OCI-LY1 (cell line): Measurements from ENCODE around the gene RADIL.
"Not testable (repeated sequence)": the region's sequence is repeated elsewhere in the genome, so short reads cannot be mapped to it uniquely, and the experiment has no call there.

Source experiments
- H2AFZ ChIP-seq: fragments of 200-600 bp; sonication (generic), shearing (Covaris generic); 2 replicates; pipeline ENCODE4 v1.6.0; 2014; ENCODE audit warnings: antibody characterized with exemption, mild to moderate bottlenecking, low read length
- H3F3A ChIP-seq: fragments of 200-600 bp; sonication (generic), shearing (Covaris generic); 2 replicates; pipeline ENCODE4 v1.6.0; 2014; ENCODE audit warnings: mild to moderate bottlenecking, antibody characterized with exemption, low read length, moderate library complexity; ENCODE audit not compliant: insufficient read depth
- H3K27ac ChIP-seq: fragments of 200-600 bp; sonication (generic); 2 replicates; pipeline ENCODE4 v1.5.1; 2014; ENCODE audit warnings: low read length, mixed run types, mild to moderate bottlenecking, low read depth; ENCODE audit not compliant: poor library complexity, severe bottlenecking
- H3K27me3 ChIP-seq: fragments of 200-600 bp; sonication (generic); 2 replicates; pipeline ENCODE4 v1.6.0; 2014; ENCODE audit warnings: antibody characterized with exemption, mild to moderate bottlenecking, low read length, moderate library complexity; ENCODE audit not compliant: insufficient read depth
- H3K36me3 ChIP-seq: fragments of 200-600 bp; sonication (generic); 2 replicates; pipeline ENCODE4 v1.6.1; 2014; ENCODE audit warnings: mild to moderate bottlenecking, antibody characterized with exemption, low read length, moderate library complexity, mixed read lengths; ENCODE audit not compliant: insufficient read depth
- H3K4me1 ChIP-seq: fragments of 200-600 bp; sonication (generic); 2 replicates; pipeline ENCODE4 v1.5.1; 2014; ENCODE audit warnings: mild to moderate bottlenecking, low read length, moderate library complexity; ENCODE audit not compliant: insufficient read depth, severe bottlenecking
- H3K4me2 ChIP-seq: fragments of 200-600 bp; sonication (generic), shearing (Covaris generic); 2 replicates; pipeline ENCODE4 v1.6.1; 2014; ENCODE audit warnings: low read length
- H3K4me3 ChIP-seq: fragments of 200-600 bp; sonication (generic); 2 replicates; pipeline ENCODE4 v1.5.1; 2014; ENCODE audit warnings: low read length, low read depth, mild to moderate bottlenecking, mixed read lengths; ENCODE audit not compliant: poor library complexity, severe bottlenecking
- H3K79me2 ChIP-seq: fragments of 200-600 bp; shearing (Covaris generic); 2 replicates; pipeline ENCODE4 v1.6.1; 2016; ENCODE audit warnings: mixed run types, low read length, mixed read lengths; ENCODE audit not compliant: insufficient read depth
- H3K9ac ChIP-seq: fragments of 200-600 bp; sonication (generic), shearing (Covaris generic); 2 replicates; pipeline ENCODE4 v1.6.1; 2014; ENCODE audit warnings: mild to moderate bottlenecking, low read length, mixed read lengths
- H3K9me2 ChIP-seq: fragments of 200-600 bp; sonication (generic), shearing (Covaris generic); 2 replicates; pipeline ENCODE4 v1.6.1; 2014; ENCODE audit warnings: low read depth, mild to moderate bottlenecking, low read length, mixed read lengths
- H3K9me3 ChIP-seq: fragments of 200-600 bp; shearing (Covaris generic); 2 replicates; pipeline ENCODE4 v1.6.1; 2014; ENCODE audit warnings: low read length, mixed read lengths
- H4K20me1 ChIP-seq: fragments of 200-600 bp; sonication (generic), shearing (Covaris generic); 2 replicates; pipeline ENCODE4 v1.6.0; 2016; ENCODE audit warnings: mild to moderate bottlenecking, low read length; ENCODE audit not compliant: insufficient read depth
- EZH2 ChIP-seq: fragments of 200-600 bp; sonication (generic), shearing (Covaris generic); IDR thresholded peaks from 2 replicates; pipeline ENCODE4 v1.8.0; 2017; ENCODE audit warnings: borderline replicate concordance, mixed run types, mild to moderate bottlenecking, antibody characterized with exemption, low read length, moderate library complexity, mixed read lengths
- TF ChIP-seq, protein P1 (sequence below): fragments of 200-600 bp; sonication (generic), shearing (Covaris generic); IDR thresholded peaks from 2 replicates; pipeline ENCODE4 v1.5.1; 2017; ENCODE audit warnings: mild to moderate bottlenecking, antibody characterized with exemption, low read length, moderate library complexity, mixed read lengths

The RADIL gene

DNA sequence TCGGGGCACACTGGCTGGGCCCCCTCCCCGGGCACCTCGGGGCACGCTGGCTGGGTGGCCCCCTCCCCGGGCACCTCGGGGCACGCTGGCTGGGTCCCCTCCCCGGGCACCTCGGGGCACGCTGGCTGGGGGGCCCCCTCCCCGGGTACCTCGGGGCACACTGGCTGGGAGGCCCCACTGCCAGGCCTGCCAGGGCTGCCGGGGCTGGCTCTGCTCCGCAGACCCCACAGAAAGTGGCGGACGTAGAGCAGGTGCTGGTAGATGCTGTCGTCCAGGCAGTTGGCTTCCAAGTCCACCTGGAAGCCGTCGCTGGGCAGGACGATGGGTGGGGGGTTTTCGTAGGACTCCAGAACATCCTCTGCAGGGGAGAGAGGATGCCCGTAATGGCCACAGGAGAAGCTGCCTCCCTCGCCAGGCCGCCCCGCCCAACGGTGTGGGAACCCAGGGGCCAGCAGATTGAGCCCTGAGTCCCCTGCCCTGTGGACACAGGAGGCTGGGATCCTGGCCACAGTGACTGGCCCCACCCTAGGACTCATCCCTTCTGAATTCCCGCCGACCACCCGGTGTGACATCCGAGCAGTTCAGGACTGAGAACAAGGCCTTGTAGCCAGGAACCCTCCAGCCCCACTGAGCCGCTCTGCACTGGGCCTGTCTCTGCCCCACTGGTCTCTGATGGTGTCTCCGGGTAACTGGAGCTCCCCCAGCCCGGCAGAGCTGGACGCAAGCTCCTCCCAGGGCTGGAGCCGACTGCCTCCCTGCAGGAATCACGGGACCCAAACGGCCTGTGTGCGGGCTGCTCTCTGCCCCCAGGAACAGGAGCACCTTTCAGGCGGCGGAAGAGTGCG lies 79.9 kb downstream of the RADIL start:
- H2AFZ ChIP-seq: no peak overlapping the region
- H3K9ac ChIP-seq: no peak overlapping the region
- H3K4me3 ChIP-seq: no peak overlapping the region
- no peaks in the 10 kb centered on the region for H3K4me1 ChIP-seq
- no peaks in the 10 kb centered on the region for H3K9me2 ChIP-seq
- H3K27ac ChIP-seq: no peak overlapping the region
- no peaks in the 10 kb centered on the region for H3K36me3 ChIP-seq
- H3K79me2 ChIP-seq: no peaks in the 10 kb centered on the region
- TF ChIP-seq, protein P1, sequence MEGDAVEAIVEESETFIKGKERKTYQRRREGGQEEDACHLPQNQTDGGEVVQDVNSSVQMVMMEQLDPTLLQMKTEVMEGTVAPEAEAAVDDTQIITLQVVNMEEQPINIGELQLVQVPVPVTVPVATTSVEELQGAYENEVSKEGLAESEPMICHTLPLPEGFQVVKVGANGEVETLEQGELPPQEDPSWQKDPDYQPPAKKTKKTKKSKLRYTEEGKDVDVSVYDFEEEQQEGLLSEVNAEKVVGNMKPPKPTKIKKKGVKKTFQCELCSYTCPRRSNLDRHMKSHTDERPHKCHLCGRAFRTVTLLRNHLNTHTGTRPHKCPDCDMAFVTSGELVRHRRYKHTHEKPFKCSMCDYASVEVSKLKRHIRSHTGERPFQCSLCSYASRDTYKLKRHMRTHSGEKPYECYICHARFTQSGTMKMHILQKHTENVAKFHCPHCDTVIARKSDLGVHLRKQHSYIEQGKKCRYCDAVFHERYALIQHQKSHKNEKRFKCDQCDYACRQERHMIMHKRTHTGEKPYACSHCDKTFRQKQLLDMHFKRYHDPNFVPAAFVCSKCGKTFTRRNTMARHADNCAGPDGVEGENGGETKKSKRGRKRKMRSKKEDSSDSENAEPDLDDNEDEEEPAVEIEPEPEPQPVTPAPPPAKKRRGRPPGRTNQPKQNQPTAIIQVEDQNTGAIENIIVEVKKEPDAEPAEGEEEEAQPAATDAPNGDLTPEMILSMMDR: no peak
- TF ChIP-seq EZH2: no peak
- no peaks in the 10 kb centered on the region for H3K9me3 ChIP-seq
- no peak overlapping the region for H3K4me2 ChIP-seq
- H4K20me1 ChIP-seq: no peaks in the 10 kb centered on the region
- no peaks in the 10 kb centered on the region for H3F3A ChIP-seq
- 0 out of 2 replicates have a peak, but pooled peaks cover 4% of the 10 kb centered on the region for H3K27me3 ChIP-seq

DNA sequence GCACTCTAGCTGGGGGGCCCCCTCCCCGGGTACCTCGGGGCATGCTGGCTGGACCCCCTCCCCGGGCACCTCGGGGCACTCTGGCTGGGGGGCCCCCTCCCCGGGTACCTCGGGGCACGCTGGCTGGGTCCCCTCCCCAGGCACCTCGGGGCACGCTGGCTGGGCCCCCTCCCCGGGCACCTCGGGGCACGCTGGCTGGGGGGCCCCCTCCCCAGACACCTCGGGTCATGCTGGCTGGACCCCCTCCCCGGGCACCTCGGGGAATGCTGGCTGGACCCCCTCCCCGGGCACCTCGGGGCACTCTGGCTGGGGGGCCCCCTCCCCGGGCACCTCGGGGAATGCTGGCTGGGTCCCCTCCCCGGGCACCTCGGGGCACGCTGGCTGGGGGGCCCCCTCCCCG lies 80.9 kb downstream of the RADIL start:
- not testable (repeated sequence) for H4K20me1 ChIP-seq, H3K27me3 ChIP-seq, H3K79me2 ChIP-seq, H3K36me3 ChIP-seq, H3K9me3 ChIP-seq, H3K9me2 ChIP-seq, H3K4me2 ChIP-seq, H3K4me3 ChIP-seq, H2AFZ ChIP-seq, H3K27ac ChIP-seq, H3K4me1 ChIP-seq, H3F3A ChIP-seq, H3K9ac ChIP-seq

DNA sequence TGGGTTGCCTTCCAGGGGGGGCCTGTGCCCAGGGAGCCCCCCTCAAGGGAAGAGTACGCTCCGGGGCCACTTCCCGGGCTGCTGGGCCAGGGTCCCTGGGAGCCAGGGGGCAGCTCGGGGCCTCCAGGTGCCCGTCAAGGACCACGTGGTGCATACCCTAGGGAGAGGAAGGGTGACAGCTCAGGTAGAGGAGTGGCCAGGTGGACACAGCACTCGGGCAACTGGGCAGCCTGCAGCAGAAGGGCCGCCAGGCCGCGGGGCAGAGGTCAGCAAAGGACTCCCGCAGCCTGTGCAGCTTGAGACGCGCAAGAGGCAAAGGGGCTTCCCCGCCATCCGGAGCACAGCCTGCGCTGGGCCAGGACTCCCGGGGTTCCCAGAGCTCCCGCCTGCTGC lies 81.7 kb downstream of the RADIL start:
- Histone ChIP-seq H3K36me3 (no peaks in the 10 kb centered on the region), H3F3A (no peaks in the 10 kb centered on the region), H4K20me1 (no peaks in the 10 kb centered on the region), H2AFZ (no peak overlapping the region), H3K4me3 (no peak overlapping the region), H3K27ac (no peak overlapping the region), H3K9me3 (no peaks in the 10 kb centered on the region), H3K9me2 (no peaks in the 10 kb centered on the region), H3K27me3 (0 out of 2 replicates have a peak, but pooled peaks cover 4% of the 10 kb centered on the region), H3K9ac (no peak overlapping the region), H3K4me1 (no peaks in the 10 kb centered on the region), H3K4me2 (no peak overlapping the region), H3K79me2 (no peaks in the 10 kb centered on the region)
- TF ChIP-seq EZH2: no peak
- TF ChIP-seq, protein P1: no peak
